MCF 10A (cell line): ENCODE results near the gene KCNJ16. TPM values are rescaled to one million over a fixed set of nuclear protein-coding genes. Genes with fewer than 3 reads are reported as not detected.

Experiments
- BruUV-seq: library from RNA; stranded (reverse); fragments of 400-500 nt; replicated peaks from 2 replicates; lab custom pipeline; 2021; lab: Mats Ljungman, UMichigan
- CTCF ChIA-PET: fragments of 300-600 bp; sonication (Branson Sonifier 250); formaldehyde crosslinking; extraction: SDS; loops from one replicate; lab custom pipeline; 2021; ENCODE audit warnings: antibody characterized with exemption, inconsistent platforms; lab: Yijun Ruan, JAX
- POLR2A ChIA-PET: fragments of 300-600, 350-650 bp; sonication (Branson Sonifier 250); formaldehyde crosslinking; extraction: SDS; loops from one replicate; lab custom pipeline; 2020; ENCODE audit warnings: antibody characterized with exemption, inconsistent platforms; lab: Yijun Ruan, JAX
- DNase-seq: peaks from one replicate; pipeline ENCODE4 v3.0.0-alpha.2; 2018; ENCODE audit not compliant: unreplicated experiment
- H3K27ac Mint-ChIP-seq: one replicate; pipeline ENCODE4 v1.8.0; 2022; ENCODE audit warnings: mild to moderate bottlenecking, low read depth, mixed read lengths; ENCODE audit not compliant: unreplicated experiment
- H3K27me3 Mint-ChIP-seq: one replicate; pipeline ENCODE4 v1.8.0; 2022; ENCODE audit warnings: mixed read lengths; ENCODE audit not compliant: insufficient read depth, unreplicated experiment
- H3K36me3 Mint-ChIP-seq: one replicate; pipeline ENCODE4 v1.8.0; 2022; ENCODE audit warnings: mild to moderate bottlenecking, moderate library complexity, mixed read lengths; ENCODE audit not compliant: insufficient read depth, unreplicated experiment
- H3K4me1 Mint-ChIP-seq: one replicate; pipeline ENCODE4 v1.8.0; 2022; ENCODE audit warnings: mixed read lengths; ENCODE audit not compliant: insufficient read depth, unreplicated experiment
- H3K4me3 Mint-ChIP-seq: one replicate; pipeline ENCODE4 v1.8.0; 2022; ENCODE audit warnings: mild to moderate bottlenecking, moderate library complexity, mixed read lengths; ENCODE audit not compliant: unreplicated experiment
- H3K9me3 Mint-ChIP-seq: one replicate; pipeline ENCODE4 v1.8.0; 2022; ENCODE audit warnings: mixed read lengths; ENCODE audit not compliant: unreplicated experiment
- intact Hi-C: fragments of 100-400 bp; cut with micrococcal nuclease; formaldehyde crosslinking; loops from 2 replicates; pipeline ENCODE4 v1.14.1; 2022
- total RNA-seq: library from RNA; stranded (reverse); gene quantifications from 2 replicates; pipeline ENCODE4 v1.2.3, GENCODE V29; 2022
- TF ChIP-seq, protein P1 (sequence below): fragments of 200-600 bp; IDR thresholded peaks from one replicate; pipeline ENCODE4 v1.8.0; 2022; ENCODE audit warnings: antibody characterized with exemption, mild to moderate bottlenecking; ENCODE audit not compliant: unreplicated experiment

The KCNJ16 gene
- total RNA-seq, 1 experiment from 2014 or later, result 0.42 TPM

DNA sequence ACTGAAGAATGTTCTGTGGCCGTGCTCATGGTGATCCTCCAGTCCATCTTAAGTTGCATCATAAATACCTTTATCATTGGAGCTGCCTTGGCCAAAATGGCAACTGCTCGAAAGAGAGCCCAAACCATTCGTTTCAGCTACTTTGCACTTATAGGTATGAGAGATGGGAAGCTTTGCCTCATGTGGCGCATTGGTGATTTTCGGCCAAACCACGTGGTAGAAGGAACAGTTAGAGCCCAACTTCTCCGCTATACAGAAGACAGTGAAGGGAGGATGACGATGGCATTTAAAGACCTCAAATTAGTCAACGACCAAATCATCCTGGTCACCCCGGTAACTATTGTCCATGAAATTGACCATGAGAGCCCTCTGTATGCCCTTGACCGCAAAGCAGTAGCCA is 57.5 kb downstream of the KCNJ16 start:
- POLR2A ChIA-PET, result interaction anchor here (0.9 kb wide), 1 partner anchor 275 kb away, joined by 3 read pairs; no protein-coding TSS in a partner anchor
- CTCF ChIA-PET, result no interaction called here
- no peak overlapping the region for H3K27ac Mint-ChIP-seq
- intact Hi-C loops, result no loop called here
- no TSS peak for BruUV-seq
- H3K36me3 Mint-ChIP-seq, result peaks cover 3% of the 10 kb centered on the region
- H3K4me3 Mint-ChIP-seq, result no peak overlapping the region
- H3K4me1 Mint-ChIP-seq, result peaks cover 20% of the 10 kb centered on the region
- no peaks in the 10 kb centered on the region for H3K9me3 Mint-ChIP-seq
- H3K27me3 Mint-ChIP-seq, result no peaks in the 10 kb centered on the region
- DNase-seq, result no peak
- TF ChIP-seq, protein P1, sequence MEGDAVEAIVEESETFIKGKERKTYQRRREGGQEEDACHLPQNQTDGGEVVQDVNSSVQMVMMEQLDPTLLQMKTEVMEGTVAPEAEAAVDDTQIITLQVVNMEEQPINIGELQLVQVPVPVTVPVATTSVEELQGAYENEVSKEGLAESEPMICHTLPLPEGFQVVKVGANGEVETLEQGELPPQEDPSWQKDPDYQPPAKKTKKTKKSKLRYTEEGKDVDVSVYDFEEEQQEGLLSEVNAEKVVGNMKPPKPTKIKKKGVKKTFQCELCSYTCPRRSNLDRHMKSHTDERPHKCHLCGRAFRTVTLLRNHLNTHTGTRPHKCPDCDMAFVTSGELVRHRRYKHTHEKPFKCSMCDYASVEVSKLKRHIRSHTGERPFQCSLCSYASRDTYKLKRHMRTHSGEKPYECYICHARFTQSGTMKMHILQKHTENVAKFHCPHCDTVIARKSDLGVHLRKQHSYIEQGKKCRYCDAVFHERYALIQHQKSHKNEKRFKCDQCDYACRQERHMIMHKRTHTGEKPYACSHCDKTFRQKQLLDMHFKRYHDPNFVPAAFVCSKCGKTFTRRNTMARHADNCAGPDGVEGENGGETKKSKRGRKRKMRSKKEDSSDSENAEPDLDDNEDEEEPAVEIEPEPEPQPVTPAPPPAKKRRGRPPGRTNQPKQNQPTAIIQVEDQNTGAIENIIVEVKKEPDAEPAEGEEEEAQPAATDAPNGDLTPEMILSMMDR, result no peak

DNA sequence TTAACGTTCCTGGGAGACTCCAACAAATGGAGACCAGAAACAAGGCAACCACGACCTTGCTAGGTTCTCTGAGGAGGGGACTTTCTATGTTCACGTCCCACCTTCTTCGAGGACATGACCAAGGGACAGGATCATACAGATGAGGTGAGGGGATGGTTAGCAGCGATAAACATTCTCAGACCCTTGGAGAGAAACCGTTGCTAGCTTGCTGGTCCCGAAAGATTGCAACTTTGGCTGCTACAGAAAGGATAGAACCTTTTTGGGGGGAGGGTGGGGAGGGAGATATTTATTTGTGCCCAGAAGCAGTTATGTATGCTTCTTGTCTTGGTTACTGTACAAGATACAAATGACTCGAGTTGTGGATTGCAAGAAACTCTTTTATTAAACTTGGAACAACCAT is 59.0 kb downstream of the KCNJ16 start:
- intact Hi-C loops, result no loop called here
- ChIA-PET POLR2A (interaction anchor here (0.6 kb wide), 1 partner anchor 10 kb away, joined by 3 read pairs; no protein-coding TSS in a partner anchor), CTCF (interaction anchor here (0.7 kb wide), 1 partner anchor 527 kb away, joined by 3 read pairs; no protein-coding TSS in a partner anchor)
- BruUV-seq, result no TSS peak
- no peak overlapping the region for H3K4me3 Mint-ChIP-seq
- peaks cover 28% of the 10 kb centered on the region for H3K4me1 Mint-ChIP-seq
- H3K27ac Mint-ChIP-seq, result no peak overlapping the region
- no peaks in the 10 kb centered on the region for H3K9me3 Mint-ChIP-seq
- TF ChIP-seq, protein P1, result no peak
- peaks cover 6% of the 10 kb centered on the region for H3K36me3 Mint-ChIP-seq
- H3K27me3 Mint-ChIP-seq, result no peaks in the 10 kb centered on the region
- DNase-seq, result no peak

DNA sequence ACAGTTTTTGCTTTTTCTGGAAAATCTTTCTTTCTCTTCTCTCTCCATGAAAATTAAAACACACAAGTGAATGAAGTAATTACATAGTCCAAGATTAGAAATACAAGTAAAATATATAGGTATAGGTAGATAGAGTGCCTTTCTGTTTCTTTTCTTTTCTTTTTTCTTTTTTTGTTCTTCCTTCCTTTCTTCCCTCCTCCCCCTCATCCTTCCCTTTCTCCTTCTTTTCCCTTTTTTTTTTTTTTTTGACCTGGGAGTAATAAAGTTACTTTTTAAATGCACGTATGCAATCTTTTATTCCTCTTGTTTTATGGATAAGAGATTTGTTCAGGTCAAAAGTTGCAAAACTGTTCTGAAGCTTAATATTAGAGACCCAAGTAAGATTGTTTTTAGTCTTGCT is 59.8 kb downstream of the KCNJ16 start:
- no peaks in the 10 kb centered on the region for H3K27me3 Mint-ChIP-seq
- TF ChIP-seq, protein P1, result no peak
- ChIA-PET CTCF (interaction anchor here (1.7 to 2.0 kb wide), 2 partner anchors 526 to 528 kb away, joined by 7 to 8 read pairs; no protein-coding TSS in a partner anchor), POLR2A (interaction anchor here (1.5 to 2.0 kb wide), 2 partner anchors 261 to 809 kb away, joined by 4 to 8 read pairs; no protein-coding TSS in a partner anchor)
- no TSS peak for BruUV-seq
- no peak overlapping the region for H3K27ac Mint-ChIP-seq
- no peak overlapping the region for H3K4me3 Mint-ChIP-seq
- peaks cover 6% of the 10 kb centered on the region for H3K36me3 Mint-ChIP-seq
- no peak for DNase-seq
- intact Hi-C loops, result loop anchor here (5.0 kb wide), 1 partner anchor 272 kb away; no protein-coding TSS in a partner anchor
- H3K4me1 Mint-ChIP-seq, result peaks cover 28% of the 10 kb centered on the region
- H3K9me3 Mint-ChIP-seq, result no peaks in the 10 kb centered on the region

DNA sequence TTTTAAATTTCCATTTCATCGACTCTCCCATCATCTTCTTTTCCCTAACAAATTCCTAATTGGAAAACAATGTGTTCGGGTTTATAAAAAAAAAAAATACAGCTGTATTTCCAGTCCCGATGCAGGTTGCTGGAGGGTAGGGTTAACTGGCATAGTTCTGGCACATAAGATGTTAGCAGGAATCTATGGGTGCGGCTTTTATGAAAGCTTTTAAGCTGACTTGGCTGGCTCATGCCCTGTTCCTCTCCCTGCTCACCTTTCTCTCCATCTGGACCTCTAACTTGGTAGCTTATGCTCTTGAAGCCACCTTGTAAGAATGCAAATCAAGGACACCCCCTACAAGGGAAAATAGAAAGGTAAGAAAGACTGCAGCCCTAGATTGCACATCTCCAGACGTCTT is 61.1 kb downstream of the KCNJ16 start:
- intact Hi-C loops, result loop anchor here (5.0 kb wide), 1 partner anchor 274 kb away; no protein-coding TSS in a partner anchor
- Mint-ChIP-seq H3K27ac (no peak overlapping the region), H3K9me3 (no peaks in the 10 kb centered on the region), H3K36me3 (peaks cover 6% of the 10 kb centered on the region), H3K4me3 (no peak overlapping the region), H3K27me3 (no peaks in the 10 kb centered on the region), H3K4me1 (peaks cover 28% of the 10 kb centered on the region)
- BruUV-seq, result no TSS peak
- CTCF ChIA-PET, result interaction anchor here (0.6 to 2.0 kb wide), 7 partner anchors 262 to 813 kb away, joined by 3 to 10 read pairs (median 5); no protein-coding TSS in a partner anchor
- DNase-seq, result peak; percentile 19
- TF ChIP-seq, protein P1, result no peak
- POLR2A ChIA-PET, result interaction anchor here (0.6 to 3.1 kb wide), 9 partner anchors 262 to 810 kb away, joined by 3 to 35 read pairs (median 4); no protein-coding TSS in a partner anchor
